Endothelial cell of umbilical vein (primary cell): ENCODE results near the gene PPP1R18. TPM values are rescaled to one million over a fixed set of nuclear protein-coding genes. Genes with fewer than 3 reads are reported as not detected.

Source experiments
- BruUV-seq: library from RNA; stranded (reverse); fragments of 400-500 nt; replicated peaks from 2 replicates; lab custom pipeline; 2021; lab: Mats Ljungman, UMichigan
- CTCF ChIA-PET: fragments of 300-600, 350-600 bp; sonication (Branson Sonifier 250); formaldehyde crosslinking; loops from one replicate; lab custom pipeline; 2021; ENCODE audit warnings: antibody characterized with exemption, inconsistent platforms; lab: Charles Lee
- POLR2A ChIA-PET: fragments of 300-600, 350-600 bp; sonication (Branson Sonifier 250); formaldehyde crosslinking; loops from one replicate; lab custom pipeline; 2021; ENCODE audit warnings: antibody characterized with exemption, inconsistent platforms; lab: Charles Lee
- DNase-seq: peaks from one replicate; pipeline ENCODE4 v3.0.0-alpha.2; 2011; ENCODE audit warnings: low read depth, low spot score
- FAIRE-seq: peaks from 2 replicates; lab custom pipeline; 2011; peaks lifted over from hg19 to GRCh38; lab: Jason Lieb, UNC
- H2AFZ ChIP-seq: 2 replicates; pipeline ENCODE4 v1.6.0; 2012; ENCODE audit warnings: low read depth, low read length, control low read depth, inconsistent platforms
- H3K27ac ChIP-seq: 2 replicates; pipeline ENCODE4 v1.5.1; 2011; ENCODE audit warnings: low read depth, mild to moderate bottlenecking, control low read depth, low read length, moderate library complexity; ENCODE audit not compliant: insufficient read depth
- H3K27me3 ChIP-seq, 2 experiments: 2 replicates each; pipeline versions ENCODE4 v1.6.0 to v1.6.1; 2011; ENCODE audit warnings: low read length in 2 of 2, mixed read lengths in 1 of 2; ENCODE audit not compliant: control insufficient read depth in 2 of 2, insufficient read depth in 2 of 2
- H3K36me3 ChIP-seq, 2 experiments: 2 replicates in 1 of 2; 3 replicates in 1 of 2; pipeline ENCODE4 v1.5.1; 2011; ENCODE audit warnings: low read length in 2 of 2, mild to moderate bottlenecking in 1 of 2, moderate library complexity in 1 of 2; ENCODE audit not compliant: control insufficient read depth in 2 of 2, insufficient read depth in 2 of 2; ENCODE audit errors: extremely low read depth in 1 of 2
- H3K4me1 ChIP-seq: 3 replicates; pipeline ENCODE4 v1.5.1; 2011; ENCODE audit warnings: mild to moderate bottlenecking, low read length; ENCODE audit not compliant: control insufficient read depth, insufficient read depth; ENCODE audit errors: extremely low read depth
- H3K4me2 ChIP-seq: 2 replicates; pipeline ENCODE4 v1.6.1; 2011; ENCODE audit warnings: low read length, control low read depth, mixed read lengths; ENCODE audit not compliant: insufficient read depth
- H3K4me3 ChIP-seq, 3 experiments: fragments of 200-600 bp in 1 of 3; sonication (generic), shearing (Covaris generic) in 1 of 3; replicated peaks in 1 of 3; 2 replicates each; pipeline ENCODE4 v1.5.1; 2011 to 2016; ENCODE audit warnings: control low read depth in 3 of 3, low read length in 3 of 3, mild to moderate bottlenecking in 2 of 3, inconsistent platforms in 1 of 3, low read depth in 1 of 3, moderate library complexity in 1 of 3; ENCODE audit not compliant: insufficient read depth in 1 of 3
- H3K79me2 ChIP-seq: 2 replicates; pipeline ENCODE4 v1.6.0; 2012; ENCODE audit warnings: low read length, inconsistent platforms; ENCODE audit not compliant: control insufficient read depth, insufficient read depth
- H3K9ac ChIP-seq: replicated peaks from 2 replicates; pipeline ENCODE3; 2011; ENCODE audit warnings: low read length, control low read depth; ENCODE audit not compliant: insufficient read depth; ENCODE audit errors: extremely low read depth
- H3K9me1 ChIP-seq: replicated peaks from 3 replicates; pipeline ENCODE4 v1.6.0; 2011; ENCODE audit warnings: mild to moderate bottlenecking, low read length; ENCODE audit not compliant: control insufficient read depth, insufficient read depth; ENCODE audit errors: extremely low read depth
- H3K9me3 ChIP-seq: replicated peaks from 2 replicates; pipeline ENCODE4 v1.5.1; 2012; ENCODE audit warnings: low read length, inconsistent platforms; ENCODE audit not compliant: control insufficient read depth, insufficient read depth
- H4K20me1 ChIP-seq: replicated peaks from 2 replicates; pipeline ENCODE3; 2011; ENCODE audit warnings: mild to moderate bottlenecking, low read length; ENCODE audit not compliant: control insufficient read depth, insufficient read depth; ENCODE audit errors: extremely low read depth
- CTCF ChIP-seq, 2 donors: IDR thresholded peaks; 1 replicate in 1 of 2; 2 replicates in 1 of 2; pipeline ENCODE4 v1.5.1; 2011; ENCODE audit warnings: low read length in 2 of 2, mild to moderate bottlenecking in 2 of 2, moderate library complexity in 2 of 2, control low read depth in 1 of 2, inconsistent platforms in 1 of 2, low read depth in 1 of 2; ENCODE audit not compliant: insufficient read depth in 1 of 2; ENCODE audit errors: extremely low read depth in 1 of 2
- EZH2 ChIP-seq: IDR thresholded peaks from 2 replicates; pipeline ENCODE4 v1.6.1; 2012; ENCODE audit warnings: borderline replicate concordance, low read depth, mild to moderate bottlenecking, moderate library complexity, low read length, inconsistent platforms; ENCODE audit not compliant: severe bottlenecking
- FOS ChIP-seq: IDR thresholded peaks from 2 replicates; pipeline ENCODE4 v1.6.1; 2011; ENCODE audit warnings: mild to moderate bottlenecking, low read length, moderate library complexity, borderline replicate concordance; ENCODE audit not compliant: insufficient read depth
- GATA2 ChIP-seq: IDR thresholded peaks from 2 replicates; pipeline ENCODE4 v1.7.0; 2011; ENCODE audit warnings: low read depth, mild to moderate bottlenecking, moderate library complexity, mixed read lengths, low read length; ENCODE audit not compliant: insufficient read length, insufficient read depth
- JUN ChIP-seq: IDR thresholded peaks from 2 replicates; pipeline ENCODE4 v1.6.1; 2011; ENCODE audit warnings: borderline replicate concordance, low read depth; ENCODE audit not compliant: insufficient read length, insufficient read depth
- MYC ChIP-seq: IDR thresholded peaks from one replicate; pipeline ENCODE4 v1.6.1; 2011; ENCODE audit warnings: mild to moderate bottlenecking, low read depth, low read length
- POLR2A ChIP-seq: IDR thresholded peaks from 2 replicates; pipeline ENCODE4 v1.6.1; 2012; ENCODE audit warnings: low read depth, mild to moderate bottlenecking, control low read depth, low read length
- POLR2AphosphoS5 ChIP-seq: IDR thresholded peaks from 2 replicates; pipeline ENCODE4 v1.6.1; 2012; ENCODE audit warnings: low read depth, mild to moderate bottlenecking, control low read depth, low read length, moderate library complexity; ENCODE audit not compliant: insufficient read depth
- dilution Hi-C: fragments of 300-500 bp; cut with MboI; formaldehyde crosslinking; loops from one replicate; pipeline ENCODE4 v1.15.0; 2019; ENCODE audit warnings: low sequenced_read_pairs; ENCODE audit not compliant: extremely low pct_ligation_motif_present
- intact Hi-C: fragments of 100-400 bp; cut with micrococcal nuclease; formaldehyde crosslinking; loops from one replicate; pipeline ENCODE4 v1.10.0; 2022
- polyA plus RNA-seq, 4 experiments: library from polyadenylated mRNA; depleted of rRNA in 3 of 4; stranded (reverse) in 3 of 4; unstranded in 1 of 4; fragments of >200 nt; gene quantifications; 2 replicates each; pipeline versions ENCODE4 v1.2.1 to v1.2.3, GENCODE V29; 2011 to 2012; ENCODE audit warnings: missing spikeins in 1 of 4
- total RNA-seq: library from RNA; stranded (reverse); gene quantifications from 2 replicates; pipeline ENCODE4 v1.2.3, GENCODE V29; 2021
- TF ChIP-seq, protein P1 (sequence below): IDR thresholded peaks from 2 replicates; pipeline ENCODE4 v1.6.1; 2011; ENCODE audit not compliant: insufficient read depth, insufficient read length

PPP1R18 gene
- total and polyA plus RNA-seq, 2 donors (not counting 3 experiments of a cell fraction or from before 2014, with no cell fraction given): 136 to 173 TPM

DNA sequence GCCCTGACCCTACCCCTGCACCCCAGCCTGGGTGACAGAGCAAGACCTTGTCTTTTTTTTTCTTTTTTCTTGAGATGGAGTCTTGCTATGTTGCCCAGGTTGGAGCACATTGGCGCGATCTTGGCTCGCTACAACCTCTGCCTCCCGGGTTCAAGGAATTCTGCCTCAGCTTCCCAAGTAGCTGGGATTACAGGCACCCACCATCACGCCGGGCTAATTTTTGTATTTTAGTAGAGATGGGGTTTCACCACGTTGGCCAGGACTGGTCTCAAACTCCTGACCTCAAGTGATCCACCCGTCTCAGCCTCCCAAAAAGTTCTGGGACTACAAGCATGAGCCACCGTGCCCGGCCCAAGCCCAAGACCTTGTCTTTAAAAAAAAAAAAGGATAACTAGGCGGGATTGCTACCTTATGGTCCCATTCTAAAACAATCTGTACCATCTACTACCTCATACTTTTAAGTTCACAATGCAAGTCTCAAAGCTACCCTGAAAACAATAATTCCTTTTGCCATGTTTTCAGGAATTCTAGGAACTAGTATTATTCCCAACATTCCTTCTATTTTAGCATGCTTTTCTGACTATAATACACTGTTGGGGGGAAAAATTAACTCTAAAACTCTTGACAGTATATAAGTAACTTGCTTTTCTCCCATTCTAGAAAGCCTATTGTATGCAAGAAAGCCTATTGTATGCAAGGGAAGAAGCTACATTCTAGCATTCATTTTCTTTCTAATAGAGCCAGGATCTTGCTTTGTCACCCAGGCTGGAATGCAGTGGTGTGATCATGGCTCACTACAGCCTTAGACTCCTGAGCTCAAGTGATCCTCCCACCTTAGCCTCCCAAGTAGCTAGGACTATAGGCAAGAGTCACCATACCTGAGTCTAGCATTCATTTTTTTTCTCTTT is 40.3 kb upstream of the PPP1R18 start:
- no peak overlapping the region for H3K4me2 ChIP-seq
- FAIRE-seq (peak; percentile 40), DNase-seq (no peak)
- no peaks in the 10 kb centered on the region for H3K27me3 ChIP-seq
- no peak overlapping the region for H3K27ac ChIP-seq
- H3K4me3 ChIP-seq: no peak overlapping the region
- BruUV-seq: no TSS peak
- POLR2A ChIA-PET: interaction anchor here (0.7 to 1.0 kb wide), 2 partner anchors 18 to 107 kb away, joined by 3 to 4 read pairs; partner anchors contain the start of gene IER3
- dilution Hi-C loops (loop anchor here (25.0 kb wide), 1 partner anchor 161 kb away; the partner anchor contains the start of gene DDR1), intact Hi-C loops (no loop called here)
- no peak overlapping the region for H3K9ac ChIP-seq
- no peaks in the 10 kb centered on the region for H3K9me3 ChIP-seq
- TF ChIP-seq POLR2A: peak; percentile 50
- TF ChIP-seq EZH2: no peak
- TF ChIP-seq POLR2AphosphoS5: peak; percentile 8
- H3K36me3 ChIP-seq: peaks cover 16 to 37% of the 10 kb centered on the region in 2 experiments
- no peaks in the 10 kb centered on the region for H3K9me1 ChIP-seq
- peaks cover 23% of the 10 kb centered on the region for H3K4me1 ChIP-seq
- no peak overlapping the region for H2AFZ ChIP-seq
- peaks cover 35% of the 10 kb centered on the region for H3K79me2 ChIP-seq
- CTCF ChIA-PET: interaction anchor here (0.9 to 9.2 kb wide), 5 partner anchors 25 to 361 kb away, joined by 3 to 296 read pairs (median 4); no protein-coding TSS in a partner anchor
- H4K20me1 ChIP-seq: peaks cover 7% of the 10 kb centered on the region

GRCh38 chr6:30725713-30726505 is 39.5 kb upstream of the PPP1R18 start:
- dilution Hi-C loops: loop anchor here (25.0 kb wide), 1 partner anchor 161 kb away; the partner anchor contains the start of gene DDR1
- H3K9me3 ChIP-seq: no peaks in the 10 kb centered on the region
- H3K36me3 ChIP-seq: peaks cover 16 to 37% of the 10 kb centered on the region in 2 experiments
- H3K4me2 ChIP-seq: no peak overlapping the region
- no peak overlapping the region for H3K27ac ChIP-seq
- intact Hi-C loops: no loop called here
- no TSS peak for BruUV-seq
- H3K4me3 ChIP-seq: no peak overlapping the region
- H3K27me3 ChIP-seq: no peaks in the 10 kb centered on the region
- H4K20me1 ChIP-seq: peaks cover 7% of the 10 kb centered on the region
- no peak overlapping the region for H3K9ac ChIP-seq
- H3K9me1 ChIP-seq: no peaks in the 10 kb centered on the region
- CTCF ChIA-PET: interaction anchor here (3.7 to 9.2 kb wide), 2 partner anchors 45 to 362 kb away, joined by 18 to 296 read pairs; no protein-coding TSS in a partner anchor
- FAIRE-seq (peak; percentile 84), DNase-seq (peak; percentile 26)
- TF ChIP-seq POLR2AphosphoS5 (peak; percentile 88), EZH2 (no peak), JUN (no peak), GATA2 (no peak), MYC (no peak), CTCF (IDR thresholded peaks at IDR 0.05; ENCODE audit: extremely low read depth in 1 of 2, insufficient read depth in 1 of 2, low read depth in 1 of 2, low read length in 2 of 2) (no peak), POLR2A (peak; percentile 59), FOS (no peak)
- TF ChIP-seq, protein P1, sequence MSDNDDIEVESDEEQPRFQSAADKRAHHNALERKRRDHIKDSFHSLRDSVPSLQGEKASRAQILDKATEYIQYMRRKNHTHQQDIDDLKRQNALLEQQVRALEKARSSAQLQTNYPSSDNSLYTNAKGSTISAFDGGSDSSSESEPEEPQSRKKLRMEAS: no peak
- peaks cover 42% of the 10 kb centered on the region for H3K79me2 ChIP-seq
- POLR2A ChIA-PET: interaction anchor here (0.5 kb wide), 1 partner anchor 111 kb away, joined by 3 read pairs; no protein-coding TSS in a partner anchor
- H3K4me1 ChIP-seq: peaks cover 23% of the 10 kb centered on the region
- H2AFZ ChIP-seq: no peak overlapping the region
